ENCODE measurements around the gene NFIC. TPM values are rescaled to one million over a fixed set of nuclear protein-coding genes. Genes with fewer than 3 reads are reported as not detected.

Gene NFIC
- total RNA-seq, 1 experiment from 2014 or later, result 5.8 TPM

- in situ Hi-C loops (cut with HindIII; ENCODE audit: low pct_unique_long_range_greater_than_20kb, low sequenced_read_pairs), result no loop called here
- no peak for DNase-seq (ENCODE audit: low read depth, low spot score)
These were observed 147.1 kb downstream of the NFIC start for GRCh38 chr19:3513229-3514140.

- no peak for DNase-seq (ENCODE audit: low read depth, low spot score)
- in situ Hi-C loops (cut with HindIII; ENCODE audit: low pct_unique_long_range_greater_than_20kb, low sequenced_read_pairs), result no loop called here
These were observed 148.5 kb downstream of the NFIC start for GRCh38 chr19:3514930-3515329.

GRCh38 chr19:3515891-3516422 lies 149.6 kb downstream of the NFIC start:
- in situ Hi-C loops (cut with HindIII; ENCODE audit: low pct_unique_long_range_greater_than_20kb, low sequenced_read_pairs), result no loop called here
- no peak for DNase-seq (ENCODE audit: low read depth, low spot score)

GRCh38 chr19:3516675-3517207 lies 150.4 kb downstream of the NFIC start:
- in situ Hi-C loops (cut with HindIII; ENCODE audit: low pct_unique_long_range_greater_than_20kb, low sequenced_read_pairs), result no loop called here

GRCh38 chr19:3517638-3518037 lies 151.3 kb downstream of the NFIC start:
- in situ Hi-C loops (cut with HindIII; ENCODE audit: low pct_unique_long_range_greater_than_20kb, low sequenced_read_pairs), result no loop called here
- no peak for DNase-seq (ENCODE audit: low read depth, low spot score)

More at GRCh38 chr19:3516675-3517207, 150.4 kb downstream of the NFIC start:
- no peak for DNase-seq (ENCODE audit: low read depth, low spot score)

GRCh38 chr19:3518255-3518654 lies 151.9 kb downstream of the NFIC start:
- in situ Hi-C loops (cut with HindIII; ENCODE audit: low pct_unique_long_range_greater_than_20kb, low sequenced_read_pairs), result no loop called here

GRCh38 chr19:3518659-3519058 lies 152.3 kb downstream of the NFIC start:
- DNase-seq (ENCODE audit: low read depth, low spot score), result no peak
- in situ Hi-C loops (cut with HindIII; ENCODE audit: low pct_unique_long_range_greater_than_20kb, low sequenced_read_pairs), result no loop called here

More at GRCh38 chr19:3518255-3518654, 151.9 kb downstream of the NFIC start:
- no peak for DNase-seq (ENCODE audit: low read depth, low spot score)

Small RNA genes lying within 50 kb of the gene (small RNA-seq; reads per million reads assigned to genes)
- 0 reads per million in 2 experiments for gene AC005514.1

Other genes starting within 250 kb of the NFIC start
- not detected in 2 replicates for gene GNA15, start 230.6 kb upstream of the NFIC start, total RNA-seq (2014; rRNA removed; shearing (Covaris generic))
- 0.24 TPM in 1 of 2 replicates, not detected in the other for gene S1PR4, start 187.8 kb upstream of the NFIC start, total RNA-seq (2014; rRNA removed; shearing (Covaris generic))
- 62.2 and 65.3 TPM in 2 replicates for gene NCLN, start 180.7 kb upstream of the NFIC start, total RNA-seq (2014; rRNA removed; shearing (Covaris generic))
- not detected in 2 replicates for gene CELF5, start 141.9 kb upstream of the NFIC start, total RNA-seq (2014; rRNA removed; shearing (Covaris generic))
- not detected in 2 replicates for gene SMIM24, start 113.9 kb downstream of the NFIC start, total RNA-seq (2014; rRNA removed; shearing (Covaris generic))
- gene SMIM44, start 116.9 kb downstream of the NFIC start, total RNA-seq (2014; rRNA removed; shearing (Covaris generic)), result not detected in 2 replicates
- 13.1 and 13.4 TPM in 2 replicates for gene DOHH, start 134.1 kb downstream of the NFIC start, total RNA-seq (2014; rRNA removed; shearing (Covaris generic))
- gene FZR1, start 139.7 kb downstream of the NFIC start, total RNA-seq (2014; rRNA removed; shearing (Covaris generic)), result 22.6 and 26.9 TPM in 2 replicates
- not detected in 2 replicates for gene TEKTIP1, start 172.6 kb downstream of the NFIC start, total RNA-seq (2014; rRNA removed; shearing (Covaris generic))
- gene MFSD12, start 191.0 kb downstream of the NFIC start, total RNA-seq (2014; rRNA removed; shearing (Covaris generic)), result 2,457 and 2,669 TPM in 2 replicates
- 550 and 588 TPM in 2 replicates for gene HMG20B, start 206.4 kb downstream of the NFIC start, total RNA-seq (2014; rRNA removed; shearing (Covaris generic))
- 0.29 and 0.45 TPM in 2 replicates for gene GIPC3, start 218.9 kb downstream of the NFIC start, total RNA-seq (2014; rRNA removed; shearing (Covaris generic))
- gene TBXA2R, start 240.3 kb downstream of the NFIC start, total RNA-seq (2014; rRNA removed; shearing (Covaris generic)), result 0.16 and 0.27 TPM in 2 replicates

Data from SK-MEL-5 (cell line).